SU-DHL-6 (cell line): ENCODE results near the gene EPHB1.

Experiments
- H2AFZ ChIP-seq: fragments of 200-600 bp; sonication (generic); 2 replicates; pipeline ENCODE4 v1.6.1; 2014; ENCODE audit warnings: low read depth, mild to moderate bottlenecking, moderate library complexity, mixed read lengths, antibody characterized with exemption, low read length; ENCODE audit not compliant: severe bottlenecking
- H3F3A ChIP-seq: fragments of 200-600 bp; shearing (Covaris generic); 2 replicates; pipeline ENCODE4 v1.6.0; 2016; ENCODE audit warnings: antibody characterized with exemption, mild to moderate bottlenecking; ENCODE audit not compliant: insufficient read depth
- H3K27ac ChIP-seq: fragments of 200-600 bp; sonication (generic); 2 replicates; pipeline ENCODE4 v1.5.1; 2016; ENCODE audit warnings: low read depth, mild to moderate bottlenecking, low read length, moderate library complexity, mixed read lengths
- H3K27me3 ChIP-seq: fragments of 200-600 bp; sonication (generic), shearing (Covaris generic); 2 replicates; pipeline ENCODE4 v1.6.0; 2014; ENCODE audit warnings: mild to moderate bottlenecking, low read length
- H3K36me3 ChIP-seq: fragments of 200-600 bp; sonication (generic); 2 replicates; pipeline ENCODE4 v1.6.1; 2014; ENCODE audit warnings: mild to moderate bottlenecking, low read length, mixed read lengths
- H3K4me2 ChIP-seq: fragments of 300-600, 200-600 bp; shearing (Covaris generic), sonication (generic); 2 replicates; pipeline ENCODE4 v1.6.0; 2014; ENCODE audit warnings: low read length, low read depth, mild to moderate bottlenecking; ENCODE audit not compliant: poor library complexity, severe bottlenecking
- H3K4me3 ChIP-seq: fragments of 200-600 bp; sonication (generic); 2 replicates; pipeline ENCODE4 v1.5.1; 2014; ENCODE audit warnings: antibody characterized with exemption, low read length, mild to moderate bottlenecking, mixed read lengths; ENCODE audit not compliant: insufficient read depth, poor library complexity, severe bottlenecking
- H3K79me2 ChIP-seq: fragments of 200-600 bp; sonication (generic); 2 replicates; pipeline ENCODE4 v1.6.1; 2014; ENCODE audit warnings: mild to moderate bottlenecking, low read length, moderate library complexity; ENCODE audit not compliant: insufficient read depth
- H3K9ac ChIP-seq: fragments of 200-600 bp; sonication (generic); 2 replicates; pipeline ENCODE4 v1.7.0; 2014; ENCODE audit warnings: mild to moderate bottlenecking, low read length
- H3K9me2 ChIP-seq: fragments of 200-600 bp; sonication (generic); replicated peaks from 2 replicates; pipeline ENCODE4 v1.6.1; 2014; ENCODE audit warnings: low read length; ENCODE audit not compliant: insufficient read depth
- H3K9me3 ChIP-seq: fragments of 200-600 bp; sonication (generic); 2 replicates; pipeline ENCODE4 v1.6.1; 2014; ENCODE audit warnings: low read length, mixed read lengths; ENCODE audit not compliant: insufficient read depth
- H4K20me1 ChIP-seq: fragments of 200-600 bp; sonication (generic); 2 replicates; pipeline ENCODE4 v1.6.1; 2014; ENCODE audit warnings: low read depth, mild to moderate bottlenecking, antibody characterized with exemption, low read length, moderate library complexity, mixed read lengths
- CTCF ChIP-seq: fragments of 200-600 bp; sonication (generic); IDR thresholded peaks from one replicate; pipeline ENCODE4 v1.5.1; 2017; ENCODE audit warnings: antibody characterized with exemption, mild to moderate bottlenecking, low read length, moderate library complexity; ENCODE audit not compliant: insufficient read depth, poor library complexity, severe bottlenecking
- EZH2phosphoT487 ChIP-seq: fragments of 200-600 bp; sonication (generic), shearing (Covaris generic); conservative IDR thresholded peaks from 2 replicates; pipeline ENCODE4 v1.6.1; 2018; ENCODE audit warnings: mild to moderate bottlenecking, antibody characterized with exemption, low read length, moderate library complexity, mixed read lengths

Gene EPHB1

GRCh38 chr3:135148398-135149020 is 353.4 kb downstream of the EPHB1 start:
- no peaks in the 10 kb centered on the region for H3K9me2 ChIP-seq
- TF ChIP-seq CTCF = no peak
- no peak for TF ChIP-seq EZH2phosphoT487
- no peaks in the 10 kb centered on the region for H3F3A ChIP-seq
- no peaks in the 10 kb centered on the region for H4K20me1 ChIP-seq
- no peak overlapping the region for H2AFZ ChIP-seq
- H3K27me3 ChIP-seq = no peaks in the 10 kb centered on the region
- no peak overlapping the region for H3K9ac ChIP-seq
- no peak overlapping the region for H3K27ac ChIP-seq
- no peak overlapping the region for H3K4me3 ChIP-seq
- H3K9me3 ChIP-seq = no peaks in the 10 kb centered on the region
- no peaks in the 10 kb centered on the region for H3K36me3 ChIP-seq
- no peak overlapping the region for H3K4me2 ChIP-seq
- H3K79me2 ChIP-seq = no peaks in the 10 kb centered on the region

GRCh38 chr3:135149707-135150681 is 354.9 kb downstream of the EPHB1 start:
- H2AFZ ChIP-seq = no peak overlapping the region
- no peaks in the 10 kb centered on the region for H3K79me2 ChIP-seq
- no peak overlapping the region for H3K9ac ChIP-seq
- TF ChIP-seq EZH2phosphoT487 (no peak), CTCF (no peak)
- H3K36me3 ChIP-seq = no peaks in the 10 kb centered on the region
- no peaks in the 10 kb centered on the region for H3K27me3 ChIP-seq
- no peaks in the 10 kb centered on the region for H3K9me2 ChIP-seq
- H3F3A ChIP-seq = no peaks in the 10 kb centered on the region
- H4K20me1 ChIP-seq = no peaks in the 10 kb centered on the region
- H3K4me3 ChIP-seq = no peak overlapping the region
- no peak overlapping the region for H3K4me2 ChIP-seq
- no peak overlapping the region for H3K27ac ChIP-seq
- H3K9me3 ChIP-seq = no peaks in the 10 kb centered on the region

GRCh38 chr3:135154186-135154585 is 359.1 kb downstream of the EPHB1 start:
- Histone ChIP-seq H3K9me2 (no peaks in the 10 kb centered on the region), H3K4me2 (no peak overlapping the region), H3K9me3 (no peaks in the 10 kb centered on the region), H3K4me3 (no peak overlapping the region), H4K20me1 (no peaks in the 10 kb centered on the region), H3K27me3 (no peaks in the 10 kb centered on the region), H3K9ac (no peak overlapping the region), H2AFZ (no peak overlapping the region), H3K27ac (no peak overlapping the region), H3K79me2 (no peaks in the 10 kb centered on the region), H3K36me3 (no peaks in the 10 kb centered on the region), H3F3A (no peaks in the 10 kb centered on the region)
- TF ChIP-seq EZH2phosphoT487 (no peak), CTCF (no peak)
